Stimulated activated naive B cell treated with anti-CD40 and anti-IgM and Interleukin-4, amounts not matched to agents 10 μg/mL and 1 μg/mL and 100 μg/mL, for 72 hours (primary cell): ENCODE results near the gene FN3K.

ENCODE experiments used
- ATAC-seq, 2 donors: fragments of 150-1000 bp; cut with Tn5 transposase; replicated peaks; 2 replicates each; pipeline ENCODE4 v1.10.0; 2021; ENCODE audit warnings: moderate library complexity in 1 of 2
- DNase-seq: peaks from one replicate; pipeline ENCODE4 v3.0.0; 2021
- H3K27ac Mint-ChIP-seq: one replicate; pipeline ENCODE4 v1.8.0; 2022; ENCODE audit warnings: mild to moderate bottlenecking, mixed read lengths
- H3K27me3 Mint-ChIP-seq, 2 donors: one replicate each; pipeline ENCODE4 v1.8.0; 2022; ENCODE audit warnings: mixed read lengths in 2 of 2
- H3K36me3 Mint-ChIP-seq, 2 donors: one replicate each; pipeline ENCODE4 v1.8.0; 2022; ENCODE audit warnings: mixed read lengths in 2 of 2, mild to moderate bottlenecking in 1 of 2
- H3K4me1 Mint-ChIP-seq, 2 donors: one replicate each; pipeline ENCODE4 v1.8.0; 2022; ENCODE audit warnings: mixed read lengths in 2 of 2, mild to moderate bottlenecking in 1 of 2
- H3K4me3 Mint-ChIP-seq, 2 donors: one replicate each; pipeline ENCODE4 v1.8.0; 2022; ENCODE audit warnings: mild to moderate bottlenecking in 2 of 2, mixed read lengths in 2 of 2, moderate library complexity in 1 of 2
- H3K9me3 Mint-ChIP-seq, 2 donors: one replicate each; pipeline ENCODE4 v1.8.0; 2022; ENCODE audit warnings: mixed read lengths in 2 of 2, mild to moderate bottlenecking in 1 of 2

FN3K gene

DNA sequence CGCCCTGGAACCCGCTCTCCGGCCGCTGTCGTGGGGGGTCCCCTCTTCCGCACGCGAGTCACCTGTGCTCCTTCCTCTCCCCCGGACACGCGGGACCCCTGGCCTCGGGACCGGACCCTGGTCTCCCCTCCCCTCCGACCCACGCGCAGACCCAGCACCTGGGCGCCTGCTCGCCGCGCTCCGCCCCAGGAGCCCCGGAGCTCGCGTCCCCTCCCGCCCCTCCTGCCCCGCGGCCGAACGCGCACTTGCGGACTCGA lies 37.7 kb upstream of the FN3K start:
- no peak for ATAC-seq
- peaks cover 7 to 9% of the 10 kb centered on the region in 2 donors for H3K9me3 Mint-ChIP-seq
- peaks cover 13 to 16% of the 10 kb centered on the region in 2 donors for H3K36me3 Mint-ChIP-seq
- H3K4me1 Mint-ChIP-seq = peaks cover 11 to 14% of the 10 kb centered on the region in 2 donors
- peaks cover 9 to 17% of the 10 kb centered on the region in 2 donors for H3K27me3 Mint-ChIP-seq
- no peak overlapping the region for H3K27ac Mint-ChIP-seq
- H3K4me3 Mint-ChIP-seq = peak overlapping the region; percentile 41 to 78
- no peak for DNase-seq

DNA sequence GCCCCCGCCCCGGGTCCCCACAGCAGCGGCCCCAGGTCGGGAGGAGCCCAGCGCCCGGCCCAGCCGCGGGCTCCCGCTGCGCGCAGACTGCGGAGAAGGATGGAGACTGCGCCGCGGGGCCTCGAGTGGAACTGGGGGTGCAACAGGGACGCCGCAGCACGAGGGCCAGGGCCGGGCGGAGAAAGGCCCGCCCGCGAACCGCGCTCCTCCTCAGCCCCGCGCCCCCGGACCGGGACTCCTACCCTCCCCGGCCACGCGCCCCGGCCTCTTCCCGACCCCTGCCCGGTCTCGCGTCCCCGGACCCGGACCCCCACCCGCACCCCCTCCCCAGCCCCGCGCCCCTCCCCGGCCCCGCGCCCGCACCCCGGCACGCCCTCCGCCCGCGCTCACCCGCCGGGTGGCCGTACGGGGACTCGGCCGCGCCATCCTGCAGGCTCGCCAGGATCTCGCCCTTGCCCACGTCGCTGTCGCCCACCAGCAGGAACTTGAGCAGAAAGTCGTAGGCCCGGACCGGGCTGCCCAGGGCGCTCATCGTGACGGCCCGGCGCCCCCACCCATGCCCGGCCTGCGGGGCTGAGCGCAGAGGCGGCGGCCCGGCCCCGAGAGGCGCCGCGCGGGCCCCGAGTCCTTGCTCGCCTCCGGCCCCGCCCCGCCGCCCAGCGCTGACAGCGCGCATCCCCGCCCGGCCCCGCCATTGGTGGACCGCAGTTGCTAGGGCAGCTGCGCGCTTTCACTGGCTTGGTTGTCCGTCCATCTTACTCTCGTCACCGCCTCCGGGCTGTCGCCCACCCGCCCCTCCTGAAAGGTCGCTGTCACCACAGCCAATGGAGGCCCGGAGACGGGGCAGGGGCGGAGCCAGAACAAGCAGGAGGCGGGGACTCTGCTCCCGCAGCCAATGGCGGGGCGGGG lies 37.1 kb upstream of the FN3K start, which contains the start of gene RAB40B:
Gene RAB40B (minus strand): TSS at position 634 of the 909 bp plus-strand sequence. CDS start 102 bp downstream, at position 532.
- Mint-ChIP-seq H3K27me3 (peaks cover 9 to 17% of the 10 kb centered on the region in 2 donors), H3K9me3 (peaks cover 7 to 9% of the 10 kb centered on the region in 2 donors), H3K4me1 (peaks cover 11 to 14% of the 10 kb centered on the region in 2 donors), H3K36me3 (peaks cover 11 to 13% of the 10 kb centered on the region in 2 donors), H3K27ac (peak within 1 kb of the TSS; percentile 62), H3K4me3 (peak within 1 kb of the TSS; percentile 84 to 86)
- peak; percentile 98 for ATAC-seq
- peak; percentile 98 for DNase-seq

DNA sequence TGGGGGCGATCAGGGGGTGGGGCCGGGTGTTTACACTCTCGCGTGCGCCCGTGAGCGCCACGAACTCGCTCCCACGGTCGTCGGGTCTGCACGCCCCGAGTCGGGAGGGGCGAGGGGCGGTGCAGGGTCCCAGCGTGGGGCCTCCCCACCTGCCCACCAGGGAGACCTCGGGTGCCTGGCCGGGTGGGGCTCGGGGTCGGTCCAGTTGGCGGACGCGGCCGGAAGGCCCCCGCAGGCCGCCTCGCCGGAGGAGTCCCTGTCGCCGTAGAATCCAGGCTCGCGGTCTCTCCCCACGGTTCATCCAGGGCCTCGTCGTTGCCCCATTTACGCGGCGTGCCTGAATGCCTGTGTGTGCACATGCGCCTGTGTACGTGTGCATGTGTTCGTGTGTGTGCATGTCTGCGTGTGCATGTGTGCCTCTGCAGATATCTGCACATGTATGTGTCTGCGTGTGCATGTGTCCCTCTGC lies 36.4 kb upstream of the FN3K start:
- DNase-seq = no peak
- Mint-ChIP-seq H3K27ac (no peak overlapping the region), H3K9me3 (peaks cover 7 to 9% of the 10 kb centered on the region in 2 donors), H3K4me1 (peaks cover 13 to 17% of the 10 kb centered on the region in 2 donors), H3K27me3 (peaks cover 12 to 17% of the 10 kb centered on the region in 2 donors), H3K4me3 (peak overlapping the region; percentile 84 to 86), H3K36me3 (peaks cover 10 to 11% of the 10 kb centered on the region in 2 donors)
- ATAC-seq = peak in 1 of 2 donors; percentile 1

DNA sequence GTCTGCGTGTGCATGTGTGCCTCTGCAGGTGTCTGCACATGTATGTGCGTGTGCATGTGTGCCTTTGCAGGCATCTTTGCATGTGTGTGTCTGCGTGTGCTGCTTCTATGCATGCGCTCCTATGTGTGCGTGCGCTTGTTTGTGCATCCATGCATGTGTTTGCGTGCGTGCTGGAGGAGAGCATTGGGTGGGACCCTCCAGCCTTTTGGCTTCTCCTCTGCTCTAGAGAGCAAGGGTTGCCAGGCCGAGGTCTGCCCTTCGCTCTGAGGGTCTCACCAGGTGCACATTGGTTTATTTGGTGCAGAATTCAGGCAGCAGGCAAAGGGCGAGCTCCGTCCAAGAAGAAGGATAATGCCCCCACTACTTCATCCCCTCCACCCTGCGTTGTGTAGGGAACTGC lies 35.9 kb upstream of the FN3K start:
- peak overlapping the region; percentile 84 to 86 for H3K4me3 Mint-ChIP-seq
- H3K9me3 Mint-ChIP-seq = peaks cover 4 to 6% of the 10 kb centered on the region in 2 donors

DNA sequence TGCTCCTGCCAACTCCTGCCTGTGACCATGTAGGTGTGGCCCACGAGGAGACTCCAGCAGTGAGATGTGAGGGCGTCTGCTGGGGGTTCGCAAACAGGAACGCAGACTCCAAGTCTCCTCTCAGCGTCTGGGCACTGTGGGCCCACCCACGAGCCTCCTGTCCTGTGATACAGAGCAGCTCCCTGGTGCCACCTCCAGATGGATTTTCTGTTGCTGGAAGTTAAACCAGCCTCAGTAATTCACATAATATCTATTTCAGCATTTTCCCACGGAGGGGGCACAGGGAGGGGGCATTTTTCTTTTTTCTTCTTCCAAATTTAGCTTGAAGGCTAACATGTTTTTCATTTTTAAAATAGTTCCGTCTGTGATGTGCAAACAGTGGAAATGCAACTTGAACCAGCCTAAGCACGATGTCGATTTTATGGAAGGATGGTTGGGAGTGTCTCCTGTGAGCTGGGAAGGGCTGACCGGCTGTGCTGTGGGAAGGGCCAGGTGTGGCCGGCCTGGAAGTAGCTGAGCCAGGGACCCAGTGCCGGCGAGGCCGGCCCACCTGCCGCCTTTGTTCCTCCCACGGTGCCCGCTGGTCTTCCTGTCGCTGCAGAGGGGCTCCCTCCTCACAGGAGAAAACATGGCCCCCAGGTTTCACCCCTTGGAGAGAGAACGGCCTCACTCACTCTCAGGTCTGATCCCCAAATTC lies 33.0 kb upstream of the FN3K start:
- DNase-seq (no peak), ATAC-seq (no peak)
- H3K27me3 Mint-ChIP-seq = peaks cover 2 to 5% of the 10 kb centered on the region in 2 donors
- H3K27ac Mint-ChIP-seq = no peak overlapping the region
- H3K9me3 Mint-ChIP-seq = no peaks in the 10 kb centered on the region
- peaks cover 8 to 23% of the 10 kb centered on the region in 2 donors for H3K4me1 Mint-ChIP-seq
- H3K4me3 Mint-ChIP-seq = no peak overlapping the region
- H3K36me3 Mint-ChIP-seq = no peaks in the 10 kb centered on the region

More for the DNA sequence above, 35.9 kb upstream of the FN3K start:
- peaks cover 7 to 8% of the 10 kb centered on the region in 2 donors for H3K36me3 Mint-ChIP-seq
- ATAC-seq (no peak), DNase-seq (no peak)
- no peak overlapping the region for H3K27ac Mint-ChIP-seq
- H3K4me1 Mint-ChIP-seq = peaks cover 13 to 22% of the 10 kb centered on the region in 2 donors
- H3K27me3 Mint-ChIP-seq = peaks cover 12 to 17% of the 10 kb centered on the region in 2 donors

DNA sequence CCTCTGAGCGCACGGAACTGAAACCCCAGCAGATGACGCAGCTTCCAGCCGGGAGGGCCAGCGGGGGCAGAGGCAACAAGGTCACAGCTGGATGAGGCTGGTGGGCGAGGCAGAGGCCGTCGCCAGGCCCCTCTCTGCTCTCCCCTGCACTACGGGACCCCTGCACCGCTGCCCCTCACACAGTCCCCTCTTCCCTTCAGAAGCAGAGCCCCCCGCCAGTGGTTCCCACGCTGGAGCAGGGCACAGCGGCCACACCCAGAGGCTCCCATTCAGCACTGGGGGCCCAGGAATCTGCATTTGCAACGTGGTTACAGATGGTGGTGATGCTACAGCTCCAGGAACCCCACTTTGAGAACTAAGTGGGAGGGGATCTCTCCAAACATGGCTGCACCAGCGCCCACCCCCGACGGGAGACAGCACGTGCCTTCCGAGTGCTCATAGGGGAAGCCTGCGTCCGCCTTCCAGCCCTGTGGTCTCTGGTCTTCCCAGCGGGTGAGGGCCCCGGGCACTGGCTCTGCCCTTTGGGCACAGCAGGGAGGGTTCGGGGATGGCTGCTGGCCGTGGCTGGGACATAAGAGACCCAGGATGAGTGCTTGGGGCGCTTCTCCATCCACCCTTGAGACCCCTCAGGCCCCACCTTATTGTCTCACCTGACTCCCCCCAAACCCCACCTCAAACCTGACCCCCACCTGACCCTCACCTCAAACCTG lies 32.2 kb upstream of the FN3K start:
- H3K9me3 Mint-ChIP-seq = no peaks in the 10 kb centered on the region

DNA sequence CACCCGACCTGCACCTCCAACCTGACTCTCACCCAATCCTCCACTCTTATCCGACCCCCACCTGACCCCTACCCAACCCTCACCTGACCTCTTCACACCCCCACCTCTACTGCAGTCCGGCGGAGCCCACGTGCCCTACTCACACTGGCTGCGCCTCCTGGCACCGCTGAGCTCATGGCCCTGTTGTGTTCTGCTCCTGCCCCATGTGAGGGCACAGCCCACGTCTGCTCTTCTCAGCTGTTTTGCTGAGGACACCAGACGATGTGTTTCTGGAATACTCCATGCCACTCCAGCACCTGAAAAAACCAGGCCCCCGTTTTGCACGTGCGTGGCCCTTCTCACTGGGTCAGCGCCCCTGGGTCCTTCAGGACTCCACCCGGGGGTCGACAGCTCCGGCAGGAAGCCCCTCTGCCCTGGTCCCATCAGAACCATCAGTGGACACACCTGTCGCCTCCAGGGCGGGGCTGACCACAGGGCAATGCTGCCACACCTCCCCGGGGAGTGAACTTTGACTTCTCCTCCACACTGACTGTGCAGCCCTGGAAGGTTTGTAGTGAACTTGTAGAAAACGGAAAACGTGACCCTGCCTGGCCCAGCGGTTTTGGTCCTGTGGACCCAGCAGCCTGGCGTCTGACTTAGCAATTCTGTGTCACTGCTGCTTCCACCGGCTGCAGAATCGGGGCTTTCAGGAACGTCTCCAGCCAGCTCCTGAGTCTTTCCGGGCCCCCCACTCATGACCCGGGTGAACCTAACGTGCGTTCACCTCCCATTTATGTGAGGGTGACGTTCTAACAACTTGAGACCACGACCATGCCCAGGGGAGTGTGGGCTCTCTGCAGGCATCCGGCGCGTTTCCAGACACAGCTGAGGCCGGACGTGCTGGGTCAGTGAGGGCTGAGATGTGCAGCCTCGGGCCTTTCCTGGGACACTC lies 31.2 kb upstream of the FN3K start:
- no peak for DNase-seq
- Mint-ChIP-seq H3K9me3 (no peaks in the 10 kb centered on the region), H3K4me3 (no peak overlapping the region), H3K4me1 (peaks cover 11 to 30% of the 10 kb centered on the region in 2 donors), H3K36me3 (no peaks in the 10 kb centered on the region), H3K27me3 (peaks cover 0 to 3% of the 10 kb centered on the region in 2 donors), H3K27ac (peak overlapping the region; percentile 65)
- no peak for ATAC-seq

More for the DNA sequence above, 32.2 kb upstream of the FN3K start:
- DNase-seq (no peak), ATAC-seq (no peak)
- peaks cover 13 to 29% of the 10 kb centered on the region in 2 donors for H3K4me1 Mint-ChIP-seq
- H3K36me3 Mint-ChIP-seq = no peaks in the 10 kb centered on the region
- no peak overlapping the region for H3K4me3 Mint-ChIP-seq
- H3K27ac Mint-ChIP-seq = no peak overlapping the region
- peaks cover 0 to 3% of the 10 kb centered on the region in 2 donors for H3K27me3 Mint-ChIP-seq

DNA sequence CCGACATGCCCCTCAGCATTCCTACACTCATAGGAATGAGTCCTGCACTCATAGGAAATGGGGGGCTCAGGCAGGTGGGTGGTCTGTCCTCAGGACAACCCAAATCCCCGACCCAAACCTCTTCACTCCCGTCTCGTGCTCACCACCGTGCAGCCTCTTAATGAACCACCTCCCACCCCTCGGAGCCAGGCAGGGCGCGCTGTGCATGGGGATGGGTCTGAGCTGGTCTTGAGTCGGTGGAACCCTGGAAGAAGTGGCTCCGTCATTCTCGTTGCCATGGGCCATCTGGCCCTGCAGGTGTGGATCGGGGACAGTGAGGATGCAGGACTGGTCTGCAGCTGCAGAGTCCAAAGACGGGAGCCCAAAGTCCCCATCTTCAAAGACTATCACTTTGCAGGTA lies 30.5 kb upstream of the FN3K start:
- no peak overlapping the region for H3K27ac Mint-ChIP-seq
- H3K27me3 Mint-ChIP-seq = peaks cover 0 to 3% of the 10 kb centered on the region in 2 donors
- DNase-seq = no peak
- no peak for ATAC-seq
- H3K36me3 Mint-ChIP-seq = no peaks in the 10 kb centered on the region
- H3K9me3 Mint-ChIP-seq = no peaks in the 10 kb centered on the region
- H3K4me1 Mint-ChIP-seq = peaks cover 9 to 27% of the 10 kb centered on the region in 2 donors
- no peak overlapping the region for H3K4me3 Mint-ChIP-seq

DNA sequence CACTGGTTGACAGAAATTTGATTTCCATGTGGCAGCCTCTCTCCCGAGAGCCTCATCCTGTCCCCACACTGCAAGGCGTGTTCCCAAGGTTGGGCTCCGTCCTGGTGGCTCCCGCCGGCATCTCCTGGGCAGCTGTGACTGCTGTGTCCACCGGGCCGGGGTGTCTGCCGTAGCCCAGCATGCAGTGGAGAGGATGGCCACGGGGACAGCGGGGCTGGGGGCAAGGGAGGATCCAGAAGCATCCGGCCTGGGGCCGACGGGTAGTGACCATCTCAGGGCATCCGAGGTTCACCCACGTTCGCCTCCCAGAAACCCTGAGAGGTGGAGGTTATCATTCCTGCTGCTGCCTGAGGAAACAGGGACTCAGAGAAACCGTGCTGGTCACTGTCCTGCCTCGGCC lies 29.7 kb upstream of the FN3K start:
- peaks cover 0 to 3% of the 10 kb centered on the region in 2 donors for H3K27me3 Mint-ChIP-seq
- no peak overlapping the region for H3K4me3 Mint-ChIP-seq
- H3K4me1 Mint-ChIP-seq = peaks cover 9 to 27% of the 10 kb centered on the region in 2 donors
- H3K36me3 Mint-ChIP-seq = no peaks in the 10 kb centered on the region
- H3K27ac Mint-ChIP-seq = no peak overlapping the region
- H3K9me3 Mint-ChIP-seq = no peaks in the 10 kb centered on the region
- DNase-seq (no peak), ATAC-seq (no peak)

DNA sequence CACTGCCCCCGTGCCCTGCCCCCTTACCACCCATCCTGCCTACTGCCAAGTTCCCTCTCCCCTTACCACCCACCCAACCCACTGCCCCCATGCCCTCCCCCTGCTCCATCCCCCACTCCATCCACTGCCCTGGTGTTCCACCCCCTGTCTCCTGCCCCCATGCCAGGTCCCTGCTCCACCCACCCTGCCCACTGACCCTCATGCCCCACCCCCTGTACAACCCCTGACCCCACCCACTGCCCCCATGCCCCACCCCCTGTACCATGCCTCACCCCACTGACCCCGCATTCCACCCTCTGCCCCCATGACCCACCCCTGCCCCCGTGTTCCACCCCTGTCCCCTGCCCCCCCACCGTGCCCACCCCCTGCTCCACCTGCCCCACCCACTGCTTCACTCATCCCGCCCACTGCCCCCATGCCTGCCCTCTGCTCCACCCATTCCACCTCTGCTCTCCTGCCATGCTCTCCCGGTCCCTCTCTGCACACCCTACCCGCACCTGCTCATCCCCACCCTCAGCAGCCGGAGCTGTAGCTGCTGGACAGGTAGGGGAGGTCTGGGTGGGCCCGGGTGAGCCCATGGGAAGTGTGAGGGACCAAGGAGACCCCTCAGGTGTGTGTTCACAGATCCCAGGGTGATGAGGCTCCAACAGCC lies 26.3 kb upstream of the FN3K start:
- Mint-ChIP-seq H3K27ac (no peak overlapping the region), H3K9me3 (no peaks in the 10 kb centered on the region), H3K27me3 (no peaks in the 10 kb centered on the region), H3K36me3 (no peaks in the 10 kb centered on the region), H3K4me1 (peaks cover 7 to 23% of the 10 kb centered on the region in 2 donors), H3K4me3 (no peak overlapping the region)
- no peak for ATAC-seq
- DNase-seq = no peak

DNA sequence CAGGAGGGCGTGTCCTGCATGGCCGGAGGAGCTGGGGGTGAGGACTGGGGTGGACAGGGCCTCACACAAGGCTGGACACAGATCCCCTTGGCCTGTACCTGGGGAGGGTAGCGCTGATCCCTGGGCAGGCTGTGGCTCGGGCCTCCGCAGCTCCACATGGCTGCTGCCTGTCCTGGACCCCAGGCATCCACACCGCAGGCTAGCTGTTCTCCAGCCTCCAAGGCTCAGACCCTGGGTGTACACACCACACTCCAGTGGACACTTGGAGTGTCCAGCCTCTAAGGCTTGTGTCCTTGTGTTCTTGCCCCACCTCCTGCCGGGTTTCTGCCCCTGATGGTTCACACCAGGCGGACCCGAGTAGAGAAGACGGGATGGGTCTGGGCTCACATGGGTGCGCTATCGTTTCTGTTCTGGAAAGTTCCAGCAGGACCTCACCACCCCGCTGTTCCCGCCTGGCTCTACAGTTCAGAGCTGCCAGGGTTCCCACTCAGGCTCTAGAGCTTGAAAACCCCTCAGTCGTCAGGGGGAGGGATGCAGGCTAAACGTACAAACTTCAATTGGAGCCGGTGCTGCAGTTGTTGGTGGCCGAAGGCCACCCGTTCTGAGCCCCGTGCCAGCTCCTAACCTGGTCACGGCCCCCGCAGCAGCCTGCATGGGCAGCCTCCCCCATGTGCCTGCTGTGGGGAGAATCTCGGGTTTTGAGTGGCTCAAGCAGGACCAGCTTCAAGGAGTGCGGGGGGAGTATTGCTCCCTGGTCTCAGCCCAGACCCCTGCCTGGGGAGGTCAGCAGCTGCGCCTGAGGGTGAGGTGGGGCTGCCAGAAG lies 25.5 kb upstream of the FN3K start:
- no peak for ATAC-seq
- Mint-ChIP-seq H3K27me3 (no peaks in the 10 kb centered on the region), H3K4me3 (no peak overlapping the region)

DNA sequence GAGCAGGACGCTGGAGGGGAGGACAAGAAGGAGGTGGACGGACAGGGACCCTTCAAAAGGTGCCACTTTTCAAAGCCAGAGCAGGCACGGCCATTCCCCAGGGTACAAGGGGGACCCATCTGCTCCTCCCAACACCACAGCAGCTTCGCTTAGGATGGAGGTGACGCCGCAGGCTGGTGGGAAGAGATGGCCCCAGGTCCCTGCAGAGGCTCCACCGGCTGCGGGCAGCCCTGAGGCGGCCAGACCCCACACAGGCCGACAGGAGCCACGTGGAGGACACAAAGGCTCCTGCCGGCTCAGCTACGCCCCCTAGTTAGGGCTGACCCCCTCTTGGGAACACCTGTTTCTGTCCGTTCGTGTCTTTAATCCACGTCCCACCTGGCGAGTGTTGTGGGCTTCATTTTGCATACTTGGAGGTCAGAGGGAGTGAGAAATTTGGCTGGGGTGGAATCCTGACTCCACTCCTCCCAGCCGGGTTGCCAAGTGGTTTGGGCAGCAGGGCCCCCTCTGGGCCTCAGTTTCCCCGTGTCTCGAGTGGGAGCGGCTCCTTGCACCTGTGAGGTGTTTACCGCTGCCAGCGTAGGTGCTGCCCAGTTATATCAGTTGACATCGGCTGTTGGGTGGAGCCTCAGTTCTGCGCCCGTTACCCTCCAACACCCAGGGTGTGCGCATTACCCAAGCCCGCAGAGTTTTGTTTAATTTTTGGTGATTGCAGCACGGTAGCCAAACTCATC lies 24.7 kb upstream of the FN3K start:
- Mint-ChIP-seq H3K4me3 (no peak overlapping the region), H3K36me3 (no peaks in the 10 kb centered on the region), H3K4me1 (peaks cover 7 to 17% of the 10 kb centered on the region in 2 donors), H3K27ac (no peak overlapping the region), H3K27me3 (no peaks in the 10 kb centered on the region), H3K9me3 (no peaks in the 10 kb centered on the region)
- no peak for ATAC-seq
- DNase-seq = no peak

More for the DNA sequence above, 25.5 kb upstream of the FN3K start:
- H3K27ac Mint-ChIP-seq = no peak overlapping the region
- H3K36me3 Mint-ChIP-seq = no peaks in the 10 kb centered on the region
- no peaks in the 10 kb centered on the region for H3K9me3 Mint-ChIP-seq
- H3K4me1 Mint-ChIP-seq = peaks cover 7 to 16% of the 10 kb centered on the region in 2 donors
- no peak for DNase-seq
